H9 (cell line): ENCODE results near the gene VSIG2. TPM values are rescaled to one million over a fixed set of nuclear protein-coding genes. Genes with fewer than 3 reads are reported as not detected.

Experiments used
- DNase-seq: peaks from one replicate; pipeline ENCODE4 v3.0.0-alpha.2; 2017
- H2AFZ ChIP-seq: one replicate; pipeline ENCODE4 v1.6.1; 2013; ENCODE audit warnings: mild to moderate bottlenecking, low read length, control low read depth, moderate library complexity
- H2AK5ac ChIP-seq: 2 replicates; pipeline ENCODE4 v1.6.1; 2013; ENCODE audit warnings: low read length, control low read depth, mixed read lengths; ENCODE audit not compliant: insufficient read length
- H2BK120ac ChIP-seq: one replicate; pipeline ENCODE4 v1.6.1; 2013; ENCODE audit warnings: low read depth, mild to moderate bottlenecking, low read length, control low read depth, inconsistent platforms; ENCODE audit not compliant: poor library complexity, severe bottlenecking
- H2BK12ac ChIP-seq: 2 replicates; pipeline ENCODE4 v1.6.1; 2013; ENCODE audit warnings: low read length, control low read depth, mixed read lengths, low read depth; ENCODE audit not compliant: insufficient read length
- H2BK15ac ChIP-seq: 2 replicates; pipeline ENCODE4 v1.6.1; 2013; ENCODE audit warnings: low read depth, low read length, control low read depth
- H2BK20ac ChIP-seq: one replicate; pipeline ENCODE4 v1.6.1; 2013; ENCODE audit warnings: low read depth, mild to moderate bottlenecking, low read length, control low read depth, inconsistent platforms; ENCODE audit not compliant: poor library complexity, severe bottlenecking
- H2BK5ac ChIP-seq: 2 replicates; pipeline ENCODE4 v1.6.1; 2013; ENCODE audit warnings: low read length, control low read depth, mixed read lengths; ENCODE audit not compliant: insufficient read length
- H3K14ac ChIP-seq: 2 replicates; pipeline ENCODE4 v1.6.1; 2013; ENCODE audit warnings: low read length, control low read depth; ENCODE audit not compliant: insufficient read depth
- H3K18ac ChIP-seq: 2 replicates; pipeline ENCODE4 v1.6.1; 2013; ENCODE audit warnings: low read depth, mild to moderate bottlenecking, mixed read lengths, low read length, control low read depth; ENCODE audit not compliant: insufficient read length
- H3K23ac ChIP-seq: 2 replicates; pipeline ENCODE4 v1.6.1; 2013; ENCODE audit warnings: low read length, control low read depth, mixed read lengths, low read depth; ENCODE audit not compliant: insufficient read length
- H3K23me2 ChIP-seq: 2 replicates; pipeline ENCODE4 v1.6.1; 2013; ENCODE audit warnings: low read depth, mild to moderate bottlenecking, mixed read lengths, low read length, control low read depth; ENCODE audit not compliant: insufficient read length, poor library complexity, severe bottlenecking
- H3K27ac ChIP-seq: 2 replicates; pipeline ENCODE4 v1.5.1; 2013; ENCODE audit warnings: low read length, control low read depth, mixed read lengths, low read depth; ENCODE audit not compliant: insufficient read length
- H3K27me3 ChIP-seq: 2 replicates; pipeline ENCODE4 v1.6.1; 2013; ENCODE audit warnings: low read length, control low read depth, inconsistent platforms; ENCODE audit not compliant: insufficient read depth
- H3K4ac ChIP-seq: 2 replicates; pipeline ENCODE4 v1.6.1; 2013; ENCODE audit warnings: low read depth, mild to moderate bottlenecking, control low read depth, inconsistent platforms, low read length, moderate library complexity
- H3K4me1 ChIP-seq: 2 replicates; pipeline ENCODE4 v1.6.1; 2013; ENCODE audit warnings: low read length, control low read depth, inconsistent platforms; ENCODE audit not compliant: insufficient read depth
- H3K4me2 ChIP-seq: 2 replicates; pipeline ENCODE4 v1.6.1; 2013; ENCODE audit warnings: low read length, control low read depth, mixed read lengths; ENCODE audit not compliant: insufficient read length, insufficient read depth
- H3K56ac ChIP-seq: 2 replicates; pipeline ENCODE4 v1.6.1; 2013; ENCODE audit warnings: low read depth, mild to moderate bottlenecking, mixed read lengths, low read length, control low read depth; ENCODE audit not compliant: insufficient read length
- H3K79me1 ChIP-seq: 2 replicates; pipeline ENCODE4 v1.6.1; 2013; ENCODE audit warnings: low read depth, mild to moderate bottlenecking, moderate library complexity, low read length, control low read depth, inconsistent platforms; ENCODE audit not compliant: insufficient read depth, poor library complexity, severe bottlenecking
- H3K79me2 ChIP-seq: 2 replicates; pipeline ENCODE4 v1.6.1; 2013; ENCODE audit warnings: low read length, control low read depth, inconsistent platforms; ENCODE audit not compliant: insufficient read depth
- H3K9ac ChIP-seq: 2 replicates; pipeline ENCODE4 v1.6.1; 2013; ENCODE audit warnings: low read length, control low read depth, mixed read lengths; ENCODE audit not compliant: insufficient read length; ENCODE audit errors: extremely low read depth
- H3K9me3 ChIP-seq: one replicate; pipeline ENCODE4 v1.6.1; 2013; ENCODE audit warnings: low read depth, low read length, inconsistent platforms; ENCODE audit not compliant: control insufficient read depth
- H3T11ph ChIP-seq: one replicate; pipeline ENCODE4 v1.6.1; 2013; ENCODE audit warnings: mild to moderate bottlenecking, low read length, control low read depth, inconsistent platforms
- H4K20me1 ChIP-seq: one replicate; pipeline ENCODE4 v1.6.1; 2013; ENCODE audit not compliant: control insufficient read depth, insufficient read length, insufficient read depth
- H4K5ac ChIP-seq: 2 replicates; pipeline ENCODE4 v1.6.1; 2013; ENCODE audit warnings: low read depth, mild to moderate bottlenecking, mixed read lengths, low read length, control low read depth; ENCODE audit not compliant: insufficient read length
- H4K8ac ChIP-seq: replicated peaks from 2 replicates; pipeline ENCODE4 v1.6.1; 2013; ENCODE audit warnings: low read length, control low read depth, mixed read lengths, low read depth; ENCODE audit not compliant: insufficient read length
- H4K91ac ChIP-seq: 2 replicates; pipeline ENCODE4 v1.6.1; 2013; ENCODE audit warnings: low read depth, mild to moderate bottlenecking, moderate library complexity, mixed read lengths, low read length, control low read depth; ENCODE audit not compliant: insufficient read length
- H3K27ac Mint-ChIP-seq, 3 experiments: 2 replicates in 2 of 3; 3 replicates in 1 of 3; pipeline ENCODE4 v1.8.0; 2020 to 2021; ENCODE audit warnings: mixed read lengths in 3 of 3, mild to moderate bottlenecking in 1 of 3, moderate library complexity in 1 of 3
- H3K27me3 Mint-ChIP-seq: 2 replicates; pipeline ENCODE4 v1.8.0; 2021; ENCODE audit warnings: low read depth, mild to moderate bottlenecking, moderate library complexity, mixed read lengths
- H3K36me3 Mint-ChIP-seq, 3 experiments: 2 replicates in 2 of 3; 3 replicates in 1 of 3; pipeline ENCODE4 v1.8.0; 2020 to 2021; ENCODE audit warnings: low read depth in 3 of 3, mixed read lengths in 3 of 3; ENCODE audit not compliant: insufficient read depth in 1 of 3
- H3K4me1 Mint-ChIP-seq, 2 experiments: 2 replicates each; pipeline ENCODE4 v1.8.0; 2020; ENCODE audit warnings: mixed read lengths in 2 of 2
- H3K4me3 Mint-ChIP-seq, 2 experiments: 2 replicates in 1 of 2; 3 replicates in 1 of 2; pipeline ENCODE4 v1.8.0; 2020 to 2021; ENCODE audit warnings: mild to moderate bottlenecking in 2 of 2, mixed read lengths in 2 of 2, moderate library complexity in 1 of 2
- H3K9me3 Mint-ChIP-seq, 2 experiments: 2 replicates in 1 of 2; 3 replicates in 1 of 2; pipeline ENCODE4 v1.8.0; 2020; ENCODE audit warnings: mild to moderate bottlenecking in 2 of 2, mixed read lengths in 2 of 2, moderate library complexity in 1 of 2
- CTCF ChIP-seq: fragments of 200-600 bp; sonication (generic); conservative IDR thresholded peaks from 3 replicates; pipeline ENCODE4 v1.8.0; 2021; ENCODE audit warnings: antibody characterized with exemption, mild to moderate bottlenecking
- WGBS: extraction: QIAGEN DNeasy Blood & Tissue Kit; methylation state at CpG from one replicate; pipeline ENCODE4 v1.1.7; 2013; ENCODE audit warnings: missing lambda C conversion rate, low lambda C conversion rate, mixed read lengths; ENCODE audit not compliant: insufficient read length; ENCODE audit errors: extremely low coverage; 5-methylcytosine and 5-hydroxymethylcytosine counted together
- total RNA-seq: library from RNA; stranded (reverse); gene quantifications from 2 replicates; pipeline ENCODE4 v1.2.1, GENCODE V29; 2021

VSIG2 gene
- total RNA-seq, 1 experiment from 2014 or later = not detected

- Histone ChIP-seq H2AK5ac (no peak overlapping the region), H2BK20ac (no peak overlapping the region), H2BK15ac (no peak overlapping the region), H4K20me1 (no peaks in the 10 kb centered on the region), H3K9me3 (no peaks in the 10 kb centered on the region), H2BK120ac (no peak overlapping the region), H3K14ac (no peak overlapping the region), H2AFZ (no peak overlapping the region), H3K56ac (no peak overlapping the region), H3K9ac (no peak overlapping the region), H2BK5ac (no peak overlapping the region), H3K4me2 (no peak overlapping the region), H3K79me1 (no peaks in the 10 kb centered on the region), H4K5ac (no peak overlapping the region), H3K4me1 (peaks cover 3% of the 10 kb centered on the region; the same call in 1 of the 2 replicates), H3T11ph (no peak overlapping the region), H4K91ac (no peak overlapping the region), H3K27me3 (peaks cover 90% of the 10 kb centered on the region), H3K23ac (no peak overlapping the region), H3K79me2 (no peaks in the 10 kb centered on the region), H2BK12ac (no peak overlapping the region), H3K27ac (no peak overlapping the region), H3K23me2 (peaks cover 11% of the 10 kb centered on the region), H4K8ac (no peak overlapping the region), H3K18ac (no peak overlapping the region), H3K4ac (no peak overlapping the region)
- no peak for DNase-seq
- no peak for TF ChIP-seq CTCF
- Mint-ChIP-seq H3K9me3 (peaks cover 0 to 9% of the 10 kb centered on the region in 2 experiments; a peak in 3 of 5 replicates), H3K27me3 (peaks cover 66% of the 10 kb centered on the region), H3K36me3 (no peaks in the 10 kb centered on the region; a peak in 2 of 7 replicates), H3K4me3 (no peak overlapping the region), H3K27ac (no peak overlapping the region), H3K4me1 (peaks cover 17 to 49% of the 10 kb centered on the region in 2 experiments)
- WGBS = no CpG with 5 or more reads among the region's 4 CpGs
Observed at GRCh38 chr11:124754309-124754708, 2.3 kb upstream of the VSIG2 start.
